ENCODE results near the gene PLA2G7. TPM values are rescaled to one million over a fixed set of nuclear protein-coding genes. Genes with fewer than 3 reads are reported as not detected.

PLA2G7 gene
- polyA plus RNA-seq, 1 donor (not counting 4 experiments of a cell fraction or from before 2014, with no cell fraction given) = 4.8 TPM

DNA sequence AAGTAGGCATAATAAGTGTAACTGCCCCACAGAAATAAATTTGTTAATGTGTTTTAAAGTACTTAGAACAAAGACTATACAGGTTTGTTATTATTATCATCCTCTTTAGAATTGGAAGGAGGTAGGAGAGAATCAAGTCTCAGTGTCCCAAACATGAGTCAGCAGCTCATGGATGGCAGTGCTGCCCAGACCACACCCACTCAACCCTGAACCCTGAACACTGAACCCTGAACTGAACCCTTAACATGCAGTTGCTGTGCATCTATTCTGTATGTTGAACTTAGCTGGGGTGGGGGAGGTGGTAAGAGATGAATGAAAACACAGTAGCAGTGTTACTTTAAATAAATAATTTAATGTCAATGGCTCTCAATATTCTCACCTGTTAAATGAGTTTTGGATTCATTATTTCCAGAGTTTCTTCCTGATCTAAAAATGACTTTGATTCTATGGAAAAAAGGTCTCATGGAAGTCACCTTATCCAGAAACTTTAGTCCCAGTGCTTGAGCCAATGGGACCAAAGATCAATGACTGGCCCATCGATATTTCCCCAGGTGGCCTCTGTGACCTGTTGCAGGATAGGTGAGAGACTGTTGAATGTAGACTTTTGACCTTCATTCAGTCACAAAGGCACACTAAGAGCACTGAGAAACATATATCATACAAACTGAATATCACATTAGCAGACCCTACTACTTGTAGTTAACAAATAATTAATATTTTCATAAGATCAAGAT is 8.4 kb upstream of the PLA2G7 start:
- Histone ChIP-seq H3K4me1 (ENCODE audit: control insufficient read depth, extremely low read depth, insufficient read depth, low read length) (no peaks in the 10 kb centered on the region), H3K9ac (ENCODE audit: control insufficient read depth, extremely low read depth, insufficient read depth, low read length) (no peak overlapping the region), H3K4me2 (ENCODE audit: control insufficient read depth, extremely low read depth, insufficient read depth, low read depth, low read length) (no peak overlapping the region), H3K9me1 (ENCODE audit: control insufficient read depth, extremely low read depth, insufficient read depth, low read length) (no peaks in the 10 kb centered on the region), H3K36me3 (ENCODE audit: control insufficient read depth in 2 of 2, extremely low read depth in 1 of 2, insufficient read depth in 2 of 2, low read length in 2 of 2) (no peaks in the 10 kb centered on the region), H4K20me1 (ENCODE audit: control insufficient read depth, extremely low read depth, insufficient read depth, low read length) (no peaks in the 10 kb centered on the region), H3K27ac (ENCODE audit: control insufficient read depth, insufficient read depth, low read length) (no peak overlapping the region), H3K79me2 (ENCODE audit: control insufficient read depth, insufficient read depth, low read length) (no peaks in the 10 kb centered on the region), H2AFZ (ENCODE audit: control insufficient read depth, low read length) (no peak overlapping the region), H3K4me3 (ENCODE audit: control insufficient read depth in 2 of 3, extremely low read depth in 1 of 3, insufficient read depth in 2 of 3, low read depth in 1 of 3, low read length in 3 of 3) (no peak overlapping the region), H3K27me3 (ENCODE audit: control insufficient read depth, extremely low read depth, insufficient read depth, low read length) (no peaks in the 10 kb centered on the region), H3K9me3 (ENCODE audit: control insufficient read depth, low read depth, low read length) (no peaks in the 10 kb centered on the region)
- DNase-seq (ENCODE audit: low read depth, low spot score) (no peak), FAIRE-seq (no peak)
- TF ChIP-seq EZH2 (IDR thresholded peaks at IDR 0.05; ENCODE audit: low read length) = no peak
- TF ChIP-seq, protein P1, sequence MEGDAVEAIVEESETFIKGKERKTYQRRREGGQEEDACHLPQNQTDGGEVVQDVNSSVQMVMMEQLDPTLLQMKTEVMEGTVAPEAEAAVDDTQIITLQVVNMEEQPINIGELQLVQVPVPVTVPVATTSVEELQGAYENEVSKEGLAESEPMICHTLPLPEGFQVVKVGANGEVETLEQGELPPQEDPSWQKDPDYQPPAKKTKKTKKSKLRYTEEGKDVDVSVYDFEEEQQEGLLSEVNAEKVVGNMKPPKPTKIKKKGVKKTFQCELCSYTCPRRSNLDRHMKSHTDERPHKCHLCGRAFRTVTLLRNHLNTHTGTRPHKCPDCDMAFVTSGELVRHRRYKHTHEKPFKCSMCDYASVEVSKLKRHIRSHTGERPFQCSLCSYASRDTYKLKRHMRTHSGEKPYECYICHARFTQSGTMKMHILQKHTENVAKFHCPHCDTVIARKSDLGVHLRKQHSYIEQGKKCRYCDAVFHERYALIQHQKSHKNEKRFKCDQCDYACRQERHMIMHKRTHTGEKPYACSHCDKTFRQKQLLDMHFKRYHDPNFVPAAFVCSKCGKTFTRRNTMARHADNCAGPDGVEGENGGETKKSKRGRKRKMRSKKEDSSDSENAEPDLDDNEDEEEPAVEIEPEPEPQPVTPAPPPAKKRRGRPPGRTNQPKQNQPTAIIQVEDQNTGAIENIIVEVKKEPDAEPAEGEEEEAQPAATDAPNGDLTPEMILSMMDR (optimal IDR thresholded peaks at IDR 0.05 in 1 of 3, IDR thresholded peaks at IDR 0.05 in 1 of 3, conservative IDR thresholded peaks at IDR 0.05 in 1 of 3; ENCODE audit: extremely low read depth in 1 of 3, insufficient read depth in 2 of 3, low read length in 3 of 3) = no peak
- dilution Hi-C loops (cut with MboI; ENCODE audit: extremely low pct_ligation_motif_present, low sequenced_read_pairs) = no loop called here

DNA sequence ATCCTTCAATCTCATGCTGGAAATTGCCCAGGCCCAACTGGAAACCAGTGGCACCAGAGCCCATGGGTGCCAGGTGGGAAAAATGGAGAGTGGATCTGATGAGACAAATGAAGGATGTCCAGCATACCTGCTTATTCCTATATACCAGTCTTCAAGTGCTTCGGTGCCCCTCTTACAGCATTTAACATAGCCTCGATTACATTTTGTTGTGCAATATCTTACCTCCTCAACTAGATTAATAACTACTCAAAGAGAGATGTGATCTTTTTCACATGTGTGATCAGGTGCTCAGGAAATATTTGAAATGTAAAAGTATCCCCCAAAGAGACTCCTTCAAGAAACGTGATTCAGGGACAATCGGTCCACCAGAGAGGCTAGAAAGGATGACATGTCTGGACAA is 6.7 kb upstream of the PLA2G7 start:
- dilution Hi-C loops (cut with MboI; ENCODE audit: extremely low pct_ligation_motif_present, low sequenced_read_pairs) = no loop called here
- Histone ChIP-seq H4K20me1 (ENCODE audit: control insufficient read depth, extremely low read depth, insufficient read depth, low read length) (no peaks in the 10 kb centered on the region), H3K4me3 (ENCODE audit: control insufficient read depth in 2 of 3, extremely low read depth in 1 of 3, insufficient read depth in 2 of 3, low read depth in 1 of 3, low read length in 3 of 3) (no peak overlapping the region), H3K9me1 (ENCODE audit: control insufficient read depth, extremely low read depth, insufficient read depth, low read length) (no peaks in the 10 kb centered on the region), H3K9ac (ENCODE audit: control insufficient read depth, extremely low read depth, insufficient read depth, low read length) (no peak overlapping the region), H3K4me2 (ENCODE audit: control insufficient read depth, extremely low read depth, insufficient read depth, low read depth, low read length) (no peak overlapping the region), H3K9me3 (ENCODE audit: control insufficient read depth, low read depth, low read length) (no peaks in the 10 kb centered on the region), H3K27ac (ENCODE audit: control insufficient read depth, insufficient read depth, low read length) (no peak overlapping the region), H3K4me1 (ENCODE audit: control insufficient read depth, extremely low read depth, insufficient read depth, low read length) (peaks cover 8% of the 10 kb centered on the region), H3K79me2 (ENCODE audit: control insufficient read depth, insufficient read depth, low read length) (no peaks in the 10 kb centered on the region), H3K36me3 (ENCODE audit: control insufficient read depth in 2 of 2, extremely low read depth in 1 of 2, insufficient read depth in 2 of 2, low read length in 2 of 2) (no peaks in the 10 kb centered on the region), H3K27me3 (ENCODE audit: control insufficient read depth, extremely low read depth, insufficient read depth, low read length) (no peaks in the 10 kb centered on the region), H2AFZ (ENCODE audit: control insufficient read depth, low read length) (no peak overlapping the region)
- DNase-seq (ENCODE audit: low read depth, low spot score) (no peak), FAIRE-seq (peak; percentile 9)
- no peak for TF ChIP-seq EZH2 (IDR thresholded peaks at IDR 0.05; ENCODE audit: low read length)
- TF ChIP-seq, protein P1 (optimal IDR thresholded peaks at IDR 0.05 in 1 of 3, IDR thresholded peaks at IDR 0.05 in 1 of 3, conservative IDR thresholded peaks at IDR 0.05 in 1 of 3; ENCODE audit: extremely low read depth in 1 of 3, insufficient read depth in 2 of 3, low read length in 3 of 3) = no peak

Measured in keratinocyte (primary cell).